ENCODE data around the gene ZNF423. TPM values are rescaled to one million over a fixed set of nuclear protein-coding genes. Genes with fewer than 3 reads are reported as not detected.

The ZNF423 gene
- total and polyA plus RNA-seq, 4 donors: 1.1 to 14.8 (median 3.3) TPM

GRCh38 chr16:49548325-49548970, 307.5 kb downstream of the ZNF423 start:
- no peak for ATAC-seq (ENCODE audit: insufficient read depth, low FRiP score)
- H3K9ac ChIP-seq (ENCODE audit: insufficient read depth in 1 of 2, low read length in 2 of 2): no peak overlapping the region
- H3K27me3 ChIP-seq (ENCODE audit: control insufficient read depth in 3 of 3, insufficient read depth in 3 of 3, low read length in 2 of 3): no peaks in the 10 kb centered on the region
- DNase-seq: peak in 2 of 3 donors; percentile 61 to 64
- H3K4me1 ChIP-seq (ENCODE audit: control insufficient read depth in 5 of 5, insufficient read depth in 5 of 5, low read length in 5 of 5): peaks cover 0 to 46% (median 3%) of the 10 kb centered on the region in 5 donors
- no peak overlapping the region for H3K4me3 ChIP-seq
- no peaks in the 10 kb centered on the region for H3K9me3 ChIP-seq (ENCODE audit: control insufficient read depth in 4 of 4, insufficient read depth in 3 of 4, low read length in 3 of 4)
- no peak overlapping the region for H3K27ac ChIP-seq (ENCODE audit: low read depth in 1 of 2, low read length in 1 of 2)
- WGBS, 2 donors: 81 to 85% methylated on average over 14 of the region's 14 CpGs
- no peaks in the 10 kb centered on the region for H3K36me3 ChIP-seq (ENCODE audit: control insufficient read depth in 4 of 4, insufficient read depth in 4 of 4, low read length in 4 of 4)
- TF ChIP-seq CTCF (IDR thresholded peaks at IDR 0.05; ENCODE audit: control extremely low read depth, extremely low read depth): no peak

- Histone ChIP-seq H3K4me1 (ENCODE audit: control insufficient read depth in 5 of 5, insufficient read depth in 5 of 5, low read length in 5 of 5) (peaks cover 0 to 56% (median 8%) of the 10 kb centered on the region in 5 donors), H3K27me3 (ENCODE audit: control insufficient read depth in 3 of 3, insufficient read depth in 3 of 3, low read length in 2 of 3) (no peaks in the 10 kb centered on the region), H3K36me3 (ENCODE audit: control insufficient read depth in 4 of 4, insufficient read depth in 4 of 4, low read length in 4 of 4) (no peaks in the 10 kb centered on the region), H3K9me3 (ENCODE audit: control insufficient read depth in 4 of 4, insufficient read depth in 3 of 4, low read length in 3 of 4) (no peaks in the 10 kb centered on the region), H3K27ac (ENCODE audit: low read depth in 1 of 2, low read length in 1 of 2) (no peak overlapping the region), H3K4me3 (no peak overlapping the region), H3K9ac (ENCODE audit: insufficient read depth in 1 of 2, low read length in 2 of 2) (no peak overlapping the region)
- no peak for TF ChIP-seq CTCF (IDR thresholded peaks at IDR 0.05; ENCODE audit: control extremely low read depth, extremely low read depth)
- 91 to 94% methylated on average over 9 of the region's 9 CpGs for WGBS, 2 donors
- no peak for ATAC-seq (ENCODE audit: insufficient read depth, low FRiP score)
- DNase-seq: no peak
Observed at GRCh38 chr16:49547448-49547847, 308.5 kb downstream of the ZNF423 start.

- no peak overlapping the region for H3K9ac ChIP-seq (ENCODE audit: insufficient read depth in 1 of 2, low read length in 2 of 2)
- ATAC-seq (ENCODE audit: insufficient read depth, low FRiP score): no peak
- no peak for TF ChIP-seq CTCF (IDR thresholded peaks at IDR 0.05; ENCODE audit: control extremely low read depth, extremely low read depth)
- no peaks in the 10 kb centered on the region for H3K9me3 ChIP-seq (ENCODE audit: control insufficient read depth in 4 of 4, insufficient read depth in 3 of 4, low read length in 3 of 4)
- no peak overlapping the region for H3K4me3 ChIP-seq
- WGBS, 2 donors: 75 to 82% methylated on average over 1 of the region's 1 CpG
- H3K27ac ChIP-seq (ENCODE audit: low read depth in 1 of 2, low read length in 1 of 2): no peak overlapping the region
- H3K27me3 ChIP-seq (ENCODE audit: control insufficient read depth in 3 of 3, insufficient read depth in 3 of 3, low read length in 2 of 3): no peaks in the 10 kb centered on the region
- H3K36me3 ChIP-seq (ENCODE audit: control insufficient read depth in 4 of 4, insufficient read depth in 4 of 4, low read length in 4 of 4): no peaks in the 10 kb centered on the region
- no peak for DNase-seq
- peaks cover 0 to 53% (median 6%) of the 10 kb centered on the region in 5 donors for H3K4me1 ChIP-seq (ENCODE audit: control insufficient read depth in 5 of 5, insufficient read depth in 5 of 5, low read length in 5 of 5)
Observed at GRCh38 chr16:49546735-49547134, 309.2 kb downstream of the ZNF423 start.

All from lung (tissue), 12 donors.